ENCODE measurements around the gene IKBKG. TPM values are rescaled to one million over a fixed set of nuclear protein-coding genes. Genes with fewer than 3 reads are reported as not detected.
"Not testable (repeated sequence)": the region's sequence is repeated elsewhere in the genome, so short reads cannot be mapped to it uniquely, and the experiment has no call there.

IKBKG gene
- total RNA-seq, 1 donor from 2014 or later: 37.5 TPM

DNA sequence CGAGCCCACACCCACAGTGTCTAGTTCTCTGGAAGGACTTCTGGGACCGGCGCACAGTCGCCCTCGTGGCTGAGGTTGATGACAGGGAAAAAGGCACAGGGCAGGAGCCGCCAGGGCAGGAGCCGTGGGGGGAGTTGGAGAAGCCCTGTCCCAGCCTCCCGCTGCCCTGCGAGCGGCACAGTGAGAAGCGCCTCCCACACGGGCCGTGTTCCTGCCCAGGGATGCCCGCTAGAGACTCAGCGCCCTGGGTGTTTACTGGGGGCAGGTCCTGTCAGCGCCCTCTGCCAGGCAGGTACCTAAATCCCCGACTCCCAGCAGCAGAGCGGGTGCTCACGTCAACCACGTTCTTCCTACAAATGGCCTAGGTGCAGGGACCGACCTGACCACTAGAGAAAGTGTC is 11.5 kb downstream of the IKBKG start:
- intact Hi-C loops (cut with DNase I); H3K4me1 ChIP-seq; H3K4me3 ChIP-seq; H3K36me3 ChIP-seq; H3K27ac ChIP-seq; H3K9me3 ChIP-seq; DNase-seq (ENCODE audit: low spot score in 2 of 2); H3K27me3 ChIP-seq: not testable (repeated sequence)

DNA sequence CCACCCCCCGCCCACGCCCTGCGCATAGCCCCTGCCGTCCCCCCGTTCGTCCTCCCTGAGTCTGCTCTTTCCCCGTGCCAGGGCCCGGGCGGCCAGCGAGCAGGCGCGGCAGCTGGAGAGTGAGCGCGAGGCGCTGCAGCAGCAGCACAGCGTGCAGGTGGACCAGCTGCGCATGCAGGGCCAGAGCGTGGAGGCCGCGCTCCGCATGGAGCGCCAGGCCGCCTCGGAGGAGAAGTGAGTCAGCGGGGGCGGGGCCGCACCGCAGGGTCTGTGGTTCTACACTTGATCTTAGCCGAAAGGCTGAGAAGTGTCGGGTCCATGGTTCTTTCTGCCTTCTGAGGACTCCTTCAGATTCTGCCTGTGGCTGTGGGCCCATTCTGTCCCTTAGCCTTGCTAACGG is 12.9 kb downstream of the IKBKG start:
- H3K9me3 ChIP-seq; H3K27ac ChIP-seq; H3K4me3 ChIP-seq; H3K36me3 ChIP-seq; H3K27me3 ChIP-seq; DNase-seq (ENCODE audit: low spot score in 2 of 2); H3K4me1 ChIP-seq; intact Hi-C loops (cut with DNase I): not testable (repeated sequence)

DNA sequence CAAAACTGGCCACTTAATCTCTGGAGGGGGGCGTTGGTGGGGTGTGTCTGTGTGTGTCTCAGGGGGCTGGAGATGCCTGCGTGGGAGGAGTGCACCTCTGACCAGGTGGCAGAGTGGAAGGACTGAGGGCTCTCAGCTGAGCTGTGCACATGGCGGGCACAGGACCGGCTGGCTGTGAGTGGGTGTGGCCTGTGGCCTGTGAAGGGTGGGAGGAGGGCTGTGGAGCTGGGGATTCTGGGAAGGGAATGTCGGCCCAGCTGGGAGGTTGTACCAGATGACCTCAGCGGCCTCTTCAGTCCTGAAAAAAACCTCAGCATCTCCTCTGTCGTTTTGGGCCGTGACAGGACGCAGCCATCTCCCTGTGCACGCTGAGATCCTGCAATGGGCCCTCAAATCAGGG is 14.9 kb downstream of the IKBKG start:
- H3K9me3 ChIP-seq: not testable (repeated sequence)

DNA sequence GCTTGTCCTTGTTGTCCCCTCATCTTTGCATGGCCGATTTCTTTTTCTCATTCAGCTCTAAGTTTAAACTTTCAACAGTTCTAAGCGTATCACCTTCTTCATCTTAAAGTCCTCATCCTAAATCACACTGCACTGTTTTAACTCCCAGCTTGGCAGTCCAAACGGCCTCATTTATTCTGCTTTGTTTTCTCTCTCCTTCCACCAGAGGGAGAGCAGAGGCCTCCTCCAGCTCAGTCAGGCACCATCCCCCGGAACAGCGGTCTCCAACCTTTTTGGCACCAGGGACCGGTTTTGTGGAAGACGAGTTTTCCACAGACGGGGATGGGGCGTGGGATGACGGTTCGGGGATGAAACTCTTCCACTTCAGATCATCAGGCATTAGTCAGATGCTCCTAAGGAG is 22.9 kb downstream of the IKBKG start:
- H3K36me3 ChIP-seq; DNase-seq (ENCODE audit: low spot score in 2 of 2); H3K4me1 ChIP-seq; H3K9me3 ChIP-seq; H3K27me3 ChIP-seq; H3K4me3 ChIP-seq; H3K27ac ChIP-seq; intact Hi-C loops (cut with DNase I): not testable (repeated sequence)

More for the DNA sequence above, 14.9 kb downstream of the IKBKG start:
- H3K36me3 ChIP-seq; H3K27me3 ChIP-seq; H3K4me1 ChIP-seq; DNase-seq (ENCODE audit: low spot score in 2 of 2); H3K4me3 ChIP-seq; H3K27ac ChIP-seq; intact Hi-C loops (cut with DNase I): not testable (repeated sequence)

DNA sequence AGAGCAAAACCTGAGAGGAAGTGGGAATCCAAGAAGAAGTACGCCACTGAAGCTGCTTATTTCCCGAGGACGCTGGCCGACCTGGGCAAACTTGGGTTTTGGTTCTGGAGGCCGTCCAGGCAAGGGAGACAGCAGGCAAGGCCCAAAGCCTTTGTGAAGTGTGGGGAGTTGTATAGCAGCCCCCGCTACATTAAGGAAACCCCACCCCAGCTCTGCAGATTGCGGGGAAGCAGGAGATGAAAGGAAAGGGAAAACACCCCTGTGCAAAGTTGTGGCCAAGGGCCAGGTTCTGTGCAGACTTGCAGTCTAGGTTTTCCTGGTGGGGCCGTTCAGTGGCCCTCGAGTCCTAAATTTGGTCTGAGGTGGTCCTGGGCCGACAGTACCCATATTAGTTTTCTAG is 25.6 kb downstream of the IKBKG start:
- H3K4me1 ChIP-seq; H3K9me3 ChIP-seq; H3K27ac ChIP-seq; DNase-seq (ENCODE audit: low spot score in 2 of 2); H3K4me3 ChIP-seq; intact Hi-C loops (cut with DNase I); H3K27me3 ChIP-seq; H3K36me3 ChIP-seq: not testable (repeated sequence)

DNA sequence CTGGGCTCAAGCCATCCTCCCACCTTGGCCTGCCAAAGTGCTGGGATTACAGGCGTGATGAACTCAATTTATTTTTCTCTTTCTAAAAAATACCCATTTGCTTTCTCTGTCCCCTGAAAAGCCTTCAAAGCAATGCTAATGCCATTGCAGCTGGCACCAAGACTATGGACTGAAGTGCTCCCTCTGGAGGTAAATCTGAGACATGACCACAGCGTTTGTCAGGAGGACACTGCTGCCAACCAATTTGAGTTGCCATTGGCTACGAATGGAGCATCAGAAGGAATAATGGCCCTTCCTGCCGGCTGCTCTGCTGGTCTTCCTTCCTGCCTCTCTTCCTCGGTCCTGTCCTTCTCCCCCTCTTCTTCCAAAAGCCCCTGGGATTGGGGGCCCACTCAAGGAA is 27.7 kb downstream of the IKBKG start:
- H3K4me3 ChIP-seq; H3K27me3 ChIP-seq; intact Hi-C loops (cut with DNase I); H3K36me3 ChIP-seq; H3K27ac ChIP-seq; H3K4me1 ChIP-seq; H3K9me3 ChIP-seq; DNase-seq (ENCODE audit: low spot score in 2 of 2): not testable (repeated sequence)

DNA sequence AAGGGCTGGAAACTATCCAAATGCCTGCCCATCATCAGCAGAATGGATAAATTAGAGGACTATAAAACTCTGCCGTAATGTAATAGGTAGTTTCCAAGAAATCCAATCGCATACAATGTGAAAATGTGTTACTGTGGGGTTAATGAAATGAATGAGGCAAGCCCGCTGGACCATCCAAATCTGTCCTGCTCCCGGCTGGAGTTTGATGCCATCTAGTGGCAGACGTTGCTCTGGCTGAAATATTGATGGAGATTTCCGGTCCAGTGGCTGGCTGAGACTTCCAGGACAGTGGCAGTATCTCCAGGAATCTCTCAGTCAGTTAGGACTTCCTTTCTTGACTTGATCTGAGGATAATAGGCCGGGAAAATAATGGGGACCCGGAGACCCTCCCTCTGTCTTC is 35.6 kb downstream of the IKBKG start:
- H3K27ac ChIP-seq; H3K4me3 ChIP-seq; DNase-seq (ENCODE audit: low spot score in 2 of 2); H3K4me1 ChIP-seq; H3K36me3 ChIP-seq; H3K9me3 ChIP-seq; intact Hi-C loops (cut with DNase I); H3K27me3 ChIP-seq: not testable (repeated sequence)

DNA sequence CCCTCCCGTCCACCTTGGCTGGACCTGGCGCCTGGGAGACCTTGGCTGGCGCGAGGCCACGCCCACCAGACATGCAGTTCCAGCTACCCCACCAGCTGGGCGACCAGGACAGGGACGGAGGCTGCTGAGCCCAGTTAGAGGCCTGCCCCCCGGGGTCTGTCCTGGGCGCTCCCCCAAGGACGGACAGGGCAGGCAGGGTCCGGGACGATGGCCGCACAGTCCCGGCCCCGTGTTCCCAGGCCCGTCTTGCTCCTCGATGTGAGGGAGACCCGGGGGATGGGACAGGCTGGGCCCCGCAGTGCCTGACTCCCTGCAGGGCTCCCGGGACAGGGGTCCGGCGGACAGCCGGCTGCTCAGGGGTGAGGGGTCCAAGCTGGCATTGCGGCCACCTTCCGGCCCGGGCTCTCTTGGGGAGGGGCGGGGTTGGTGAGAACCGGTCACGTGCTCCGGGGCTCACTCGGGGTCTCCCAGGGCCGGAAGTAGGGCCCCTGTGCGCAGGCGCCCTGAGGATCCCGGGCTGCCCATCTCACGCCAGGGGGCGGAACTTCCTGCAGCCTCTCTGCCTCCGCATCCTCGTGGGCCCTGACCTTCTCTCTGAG is 37.3 kb downstream of the IKBKG start, which contains the start of gene CTAG1A:
Gene CTAG1A (plus strand): TSS at position 549 of the 599 bp plus-strand sequence. CDS start 74 bp downstream, outside the sequence.
- intact Hi-C loops (cut with DNase I); H3K4me3 ChIP-seq; DNase-seq (ENCODE audit: low spot score in 2 of 2): not testable (repeated sequence)

DNA sequence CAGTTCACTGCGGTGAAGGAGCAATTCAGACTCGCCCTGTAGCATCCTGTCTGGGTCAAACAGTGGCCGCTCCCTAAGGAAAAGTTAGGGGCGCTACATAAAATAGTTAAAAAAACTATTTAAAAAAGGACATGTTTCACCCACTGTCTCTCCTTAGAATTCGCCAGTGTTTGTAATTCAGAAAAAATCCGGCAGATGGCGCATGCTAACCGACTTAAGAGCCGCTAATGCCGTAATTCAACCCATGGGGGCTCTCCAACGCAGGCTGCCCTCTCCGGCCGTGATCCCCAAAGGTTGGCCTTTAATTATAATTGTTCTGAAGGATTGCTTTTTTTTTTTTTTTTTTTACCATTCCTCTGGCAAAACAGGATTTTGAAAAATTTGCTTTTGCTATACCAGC is 43.0 kb downstream of the IKBKG start:
- H3K9me3 ChIP-seq; DNase-seq (ENCODE audit: low spot score in 2 of 2); H3K27me3 ChIP-seq; intact Hi-C loops (cut with DNase I); H3K4me1 ChIP-seq; H3K36me3 ChIP-seq; H3K27ac ChIP-seq; H3K4me3 ChIP-seq: not testable (repeated sequence)

More for the DNA sequence above, 37.3 kb downstream of the IKBKG start, which contains the start of gene CTAG1A:
- H3K4me1 ChIP-seq, H3K27ac ChIP-seq, H3K9me3 ChIP-seq, H3K36me3 ChIP-seq, H3K27me3 ChIP-seq: not testable (repeated sequence)

DNA sequence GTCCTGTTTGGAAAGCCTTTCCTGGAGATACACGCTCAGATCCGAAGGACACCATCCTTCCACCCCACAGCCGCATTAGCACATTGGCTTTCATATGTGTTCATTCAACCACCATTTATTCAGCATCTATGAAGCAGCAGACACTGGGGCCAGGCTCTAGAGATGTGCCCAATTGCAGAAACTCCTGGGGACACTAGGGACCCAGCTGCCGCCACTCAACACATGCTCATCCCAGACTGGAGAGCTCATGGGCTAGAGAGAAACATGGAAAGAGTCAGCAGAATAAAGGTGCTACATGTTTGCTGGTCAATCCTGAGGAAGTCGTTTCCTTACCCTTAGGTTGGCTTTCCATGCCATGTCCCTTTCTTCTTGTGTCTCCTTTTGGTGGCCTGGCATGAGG is 45.1 kb downstream of the IKBKG start:
- Histone ChIP-seq H3K36me3 (no peaks in the 10 kb centered on the region), H3K9me3 (no peaks in the 10 kb centered on the region), H3K4me3 (no peak overlapping the region), H3K4me1 (no peaks in the 10 kb centered on the region), H3K27me3 (no peaks in the 10 kb centered on the region), H3K27ac (no peak overlapping the region)
- TF ChIP-seq, protein P1, sequence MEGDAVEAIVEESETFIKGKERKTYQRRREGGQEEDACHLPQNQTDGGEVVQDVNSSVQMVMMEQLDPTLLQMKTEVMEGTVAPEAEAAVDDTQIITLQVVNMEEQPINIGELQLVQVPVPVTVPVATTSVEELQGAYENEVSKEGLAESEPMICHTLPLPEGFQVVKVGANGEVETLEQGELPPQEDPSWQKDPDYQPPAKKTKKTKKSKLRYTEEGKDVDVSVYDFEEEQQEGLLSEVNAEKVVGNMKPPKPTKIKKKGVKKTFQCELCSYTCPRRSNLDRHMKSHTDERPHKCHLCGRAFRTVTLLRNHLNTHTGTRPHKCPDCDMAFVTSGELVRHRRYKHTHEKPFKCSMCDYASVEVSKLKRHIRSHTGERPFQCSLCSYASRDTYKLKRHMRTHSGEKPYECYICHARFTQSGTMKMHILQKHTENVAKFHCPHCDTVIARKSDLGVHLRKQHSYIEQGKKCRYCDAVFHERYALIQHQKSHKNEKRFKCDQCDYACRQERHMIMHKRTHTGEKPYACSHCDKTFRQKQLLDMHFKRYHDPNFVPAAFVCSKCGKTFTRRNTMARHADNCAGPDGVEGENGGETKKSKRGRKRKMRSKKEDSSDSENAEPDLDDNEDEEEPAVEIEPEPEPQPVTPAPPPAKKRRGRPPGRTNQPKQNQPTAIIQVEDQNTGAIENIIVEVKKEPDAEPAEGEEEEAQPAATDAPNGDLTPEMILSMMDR (IDR thresholded peaks at IDR 0.05): no peak
- DNase-seq (ENCODE audit: low spot score in 2 of 2): peak in 1 of 2 donors; percentile 34
- intact Hi-C loops (cut with DNase I): no loop called here
